HG02678 (cell line): ENCODE measurements around the gene KCNAB2.

Experiments
- ATAC-seq: cut with Tn5 transposase; IDR thresholded peaks from one replicate; pipeline ENCODE4 v1.9.1; 2021; ENCODE audit warnings: mild to moderate bottlenecking, moderate library complexity; ENCODE audit not compliant: unreplicated experiment

Gene KCNAB2

DNA sequence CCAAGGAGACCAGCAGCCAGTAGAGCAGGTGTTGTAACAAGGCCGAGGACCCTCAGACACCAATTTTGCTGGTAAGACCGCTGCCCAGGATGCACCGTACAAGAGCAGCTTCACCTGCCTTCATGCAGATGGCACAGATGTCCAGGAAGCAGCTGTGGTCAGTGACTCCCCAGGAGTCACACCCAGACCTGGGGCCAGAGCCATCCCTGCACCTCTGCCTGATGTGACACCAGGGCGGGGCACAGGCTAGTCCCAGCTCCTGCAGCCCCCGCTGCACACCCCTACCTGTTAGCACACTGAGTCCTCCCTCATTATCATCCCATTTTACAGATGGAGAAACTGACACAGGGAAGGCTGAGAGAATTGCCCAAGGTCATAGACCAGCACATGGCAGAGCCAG, 16.3 kb upstream of the KCNAB2 start:
- ATAC-seq = no peak

DNA sequence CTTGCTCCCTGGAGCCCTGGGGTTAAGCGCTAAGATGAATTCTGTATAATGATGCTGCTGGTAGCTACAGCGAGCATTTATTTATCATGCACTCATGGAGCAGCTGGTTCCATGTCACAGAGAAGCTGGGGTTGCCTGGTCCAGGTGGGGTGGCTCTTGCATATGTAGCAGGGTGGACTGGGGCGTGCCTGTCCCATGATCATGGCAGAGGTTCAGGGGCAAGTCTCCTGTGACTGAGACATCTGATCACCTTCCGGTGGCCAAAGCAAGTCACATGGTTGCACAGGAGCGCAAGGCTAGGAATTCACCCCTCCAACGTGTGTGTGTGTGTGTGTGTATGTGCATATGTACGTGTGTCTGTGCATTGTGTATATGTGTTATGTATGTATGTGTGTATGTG, 15.6 kb upstream of the KCNAB2 start:
- no peak for ATAC-seq

DNA sequence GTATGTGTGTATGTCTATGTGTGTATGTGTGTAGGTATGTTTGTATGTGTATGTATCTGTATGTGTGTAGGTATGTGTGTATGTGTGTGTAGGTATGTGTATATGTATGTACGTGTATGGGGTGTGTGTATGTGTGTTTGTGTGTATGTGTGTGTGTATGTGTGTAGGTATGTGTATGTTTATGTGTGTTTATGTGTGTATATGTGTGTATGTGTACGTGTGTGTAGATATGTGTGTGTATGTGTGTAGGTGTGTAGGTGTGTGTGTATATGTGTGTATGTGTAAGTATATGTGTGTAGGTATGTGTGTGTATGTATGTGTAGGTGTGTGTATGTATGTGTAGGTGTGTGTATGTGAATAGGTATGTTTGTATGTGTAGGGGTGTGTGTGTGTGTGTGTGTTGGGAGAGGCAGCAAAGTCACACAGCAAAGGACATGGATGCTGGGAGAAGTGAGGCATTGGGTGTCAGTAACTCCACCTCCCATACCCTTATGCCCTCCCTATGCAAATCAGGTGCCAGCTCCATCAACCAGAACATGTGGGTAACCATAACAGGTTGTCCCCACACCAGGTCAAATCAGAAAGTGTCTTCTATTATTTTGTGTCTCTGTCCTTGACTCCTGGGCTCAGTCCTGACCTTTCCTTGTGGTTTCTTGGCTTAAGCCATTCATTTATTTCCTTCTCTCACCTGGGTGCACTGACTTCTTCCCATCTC, 15.0 kb upstream of the KCNAB2 start:
- no peak for ATAC-seq

DNA sequence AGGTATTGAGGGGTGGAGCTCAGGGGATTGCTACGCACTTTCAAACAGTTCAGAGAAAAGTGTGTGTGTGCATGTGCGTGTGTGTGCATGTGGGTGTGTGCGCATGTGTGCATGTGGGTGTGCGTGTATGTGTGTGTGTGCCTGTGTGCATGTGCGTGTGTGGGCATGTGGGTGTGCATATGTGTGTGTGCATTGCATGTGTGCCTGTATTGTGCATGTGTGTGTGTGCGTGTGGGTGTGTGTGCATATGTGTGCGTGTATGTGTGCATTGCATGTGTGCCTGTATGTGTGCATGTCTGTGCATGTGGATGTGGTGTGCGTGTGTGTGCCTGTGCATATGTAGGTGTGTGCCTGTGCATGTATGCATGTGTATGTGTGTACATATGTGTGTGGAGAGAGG, 12.6 kb upstream of the KCNAB2 start:
- no peak for ATAC-seq

DNA sequence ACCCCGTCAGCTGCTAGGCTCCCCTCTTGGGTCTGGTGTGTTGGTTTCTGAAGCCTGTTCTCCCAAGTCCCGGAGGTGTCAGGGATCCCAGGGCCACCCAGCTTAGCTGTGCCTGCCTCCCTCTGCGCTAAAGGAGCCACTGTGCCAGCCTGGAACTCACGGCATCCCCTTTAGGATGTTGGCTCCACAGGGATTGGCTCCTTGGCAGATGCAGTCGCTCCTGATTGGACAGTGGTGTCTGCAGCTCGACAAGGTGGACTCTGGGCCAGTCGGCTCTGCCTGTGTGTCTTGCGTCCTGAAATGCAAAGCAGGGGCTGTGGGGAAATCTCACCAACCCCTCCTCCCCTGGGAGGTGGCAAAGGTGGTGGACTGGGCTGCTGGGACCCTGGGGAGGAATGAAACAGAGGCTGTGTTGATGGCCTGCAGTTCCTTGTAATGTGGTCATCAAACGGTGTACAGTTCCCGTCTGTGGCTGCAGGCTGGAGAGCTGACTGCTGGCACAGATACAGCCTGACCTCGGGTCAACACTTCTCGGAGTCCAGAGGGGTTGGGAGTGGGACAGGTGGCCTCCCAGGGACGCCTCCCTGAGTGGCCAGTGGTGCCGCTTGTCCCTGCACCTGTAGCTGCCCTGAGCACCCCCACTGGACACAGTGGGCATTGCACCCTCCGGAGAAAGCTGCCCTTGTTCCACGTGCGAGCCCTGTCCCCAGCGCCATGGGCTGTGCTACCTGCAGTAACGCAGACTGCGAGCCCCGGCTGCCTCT, 11.5 kb upstream of the KCNAB2 start:
- no peak for ATAC-seq

DNA sequence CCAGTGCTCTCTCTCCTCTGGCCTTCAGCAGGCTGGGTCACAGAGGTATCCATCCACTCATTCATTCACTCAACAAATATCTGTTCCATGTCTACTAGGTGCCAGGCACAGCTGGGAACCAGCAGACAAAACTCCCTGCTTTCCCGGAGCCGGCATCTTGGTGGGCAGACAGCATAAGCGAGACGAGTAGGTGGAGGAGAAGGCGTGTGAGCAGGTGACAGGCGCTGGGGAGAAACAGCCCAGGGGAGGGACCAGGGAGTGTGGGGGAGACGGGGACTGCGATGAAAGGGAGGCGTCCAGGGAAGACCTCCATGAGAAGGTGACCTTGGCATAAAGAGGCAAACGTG, 11.0 kb upstream of the KCNAB2 start:
- no peak for ATAC-seq

DNA sequence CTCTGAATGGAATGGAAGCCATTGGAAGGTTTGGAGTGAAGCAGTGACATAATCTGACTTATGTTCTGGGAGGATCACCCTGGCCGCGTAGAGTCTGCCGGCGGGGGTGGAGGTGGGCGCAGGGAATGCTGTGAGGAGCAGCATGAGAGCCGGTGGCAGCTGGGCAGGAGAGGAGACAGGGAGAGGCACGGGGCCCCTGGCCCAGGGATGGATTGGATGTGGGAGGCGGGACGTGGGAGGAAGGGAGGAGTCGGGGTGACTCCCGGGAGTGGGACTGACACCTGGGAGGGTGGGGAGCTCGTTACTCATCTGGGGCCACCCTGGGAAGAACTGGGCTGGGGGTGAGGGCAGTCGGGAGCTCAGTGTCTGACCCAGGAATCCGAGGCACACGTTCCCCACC, 10.4 kb upstream of the KCNAB2 start:
- ATAC-seq = no peak

DNA sequence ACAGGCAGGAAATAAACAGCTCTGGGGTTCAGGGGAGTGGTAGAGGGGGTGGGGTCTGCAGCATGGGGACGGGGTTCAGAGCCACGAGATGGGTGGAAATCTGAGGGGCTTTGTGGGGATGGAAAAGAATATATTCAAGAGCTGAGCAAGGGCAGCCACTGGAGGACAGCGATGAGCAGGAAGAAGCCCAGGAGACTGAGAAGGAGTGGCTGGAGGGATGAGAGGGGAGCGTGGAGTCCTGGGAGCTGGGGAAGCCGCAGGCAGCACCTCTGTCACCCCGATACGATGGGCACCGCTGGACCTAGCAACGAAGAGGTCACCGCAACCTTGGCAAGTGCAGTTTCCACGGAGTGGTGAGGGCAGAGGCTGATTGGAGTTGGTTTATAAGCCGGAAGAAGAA, 10.0 kb upstream of the KCNAB2 start:
- no peak for ATAC-seq

DNA sequence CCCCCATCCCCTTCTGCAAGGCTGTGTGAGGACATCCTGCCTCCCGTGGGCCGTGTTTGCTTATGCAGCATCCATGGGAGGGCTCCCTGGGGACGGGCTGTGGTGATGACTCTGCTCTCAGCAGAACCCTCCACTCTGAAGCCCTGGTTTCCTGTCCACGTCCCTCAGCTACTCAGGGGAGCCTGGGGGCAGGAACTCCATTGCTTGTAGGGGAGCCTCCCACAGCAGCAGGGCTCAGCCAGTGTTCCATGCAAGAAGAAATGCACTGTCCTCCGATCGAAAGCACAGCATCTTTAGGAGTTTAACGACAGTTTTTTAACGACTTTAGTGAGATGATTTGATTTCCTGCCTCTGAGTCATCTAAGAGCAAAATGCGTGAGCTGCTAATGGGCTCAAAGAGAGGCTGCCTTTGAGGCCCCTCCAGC, 8.3 kb upstream of the KCNAB2 start:
- ATAC-seq = peak; percentile 58

DNA sequence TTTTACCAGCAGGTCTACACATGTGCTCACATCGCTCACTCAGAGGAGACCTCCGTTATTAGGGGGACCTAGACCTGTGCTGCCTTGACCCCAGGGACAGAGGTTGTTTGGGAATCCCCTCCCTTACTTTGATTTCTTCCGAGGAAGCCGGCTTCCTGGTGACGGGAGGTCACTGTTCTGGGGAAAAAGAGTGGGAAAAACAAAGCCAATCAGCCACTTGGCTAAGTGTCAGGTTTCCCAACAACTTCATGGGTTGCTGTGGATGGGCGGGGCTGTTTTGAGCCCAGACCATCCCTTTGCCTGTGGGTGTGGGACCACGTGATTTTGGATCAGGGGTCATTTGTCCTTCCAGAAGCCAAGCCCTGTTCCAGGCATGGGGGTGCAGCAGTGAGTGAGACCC, 7.1 kb upstream of the KCNAB2 start:
- no peak for ATAC-seq

DNA sequence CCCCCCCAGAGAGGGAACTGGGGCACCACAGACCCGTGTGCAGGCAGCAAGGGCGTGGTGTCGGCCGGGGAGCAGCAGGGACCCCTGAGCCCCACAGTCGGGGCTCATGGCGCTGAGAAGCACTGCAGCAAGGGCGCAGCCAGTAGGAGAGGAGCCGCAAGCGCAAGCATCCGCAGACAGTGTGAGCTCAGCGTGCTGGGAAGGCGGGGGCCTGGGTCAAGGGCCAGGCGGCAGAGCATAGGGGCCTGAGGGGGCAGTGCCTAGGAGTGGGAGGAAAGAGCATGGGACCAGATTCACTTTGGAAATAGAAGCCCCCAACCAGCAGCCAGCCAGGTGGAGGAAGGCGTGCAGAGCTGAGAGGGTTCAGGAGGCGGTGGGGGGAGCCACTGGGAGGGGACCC, 6.7 kb upstream of the KCNAB2 start:
- no peak for ATAC-seq

DNA sequence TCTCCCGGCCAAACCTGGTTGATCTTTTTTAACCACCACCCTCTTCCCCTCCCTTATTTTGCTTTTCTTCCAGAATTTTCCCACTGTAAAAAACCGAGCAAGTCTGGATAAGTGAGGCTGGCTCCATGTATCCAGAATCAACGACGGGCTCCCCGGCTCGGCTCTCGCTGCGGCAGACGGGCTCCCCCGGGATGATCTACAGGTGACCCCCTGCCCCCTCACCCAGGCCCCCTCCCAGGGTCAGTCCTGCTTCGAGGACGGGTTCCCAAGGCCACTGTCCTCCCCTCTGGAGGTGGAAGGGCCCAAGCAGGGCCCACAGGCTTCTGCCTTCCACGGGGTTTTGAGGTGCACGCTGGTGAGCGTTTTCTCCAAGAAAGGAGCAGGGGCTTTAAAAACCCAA, 5.2 kb upstream of the KCNAB2 start:
- no peak for ATAC-seq

DNA sequence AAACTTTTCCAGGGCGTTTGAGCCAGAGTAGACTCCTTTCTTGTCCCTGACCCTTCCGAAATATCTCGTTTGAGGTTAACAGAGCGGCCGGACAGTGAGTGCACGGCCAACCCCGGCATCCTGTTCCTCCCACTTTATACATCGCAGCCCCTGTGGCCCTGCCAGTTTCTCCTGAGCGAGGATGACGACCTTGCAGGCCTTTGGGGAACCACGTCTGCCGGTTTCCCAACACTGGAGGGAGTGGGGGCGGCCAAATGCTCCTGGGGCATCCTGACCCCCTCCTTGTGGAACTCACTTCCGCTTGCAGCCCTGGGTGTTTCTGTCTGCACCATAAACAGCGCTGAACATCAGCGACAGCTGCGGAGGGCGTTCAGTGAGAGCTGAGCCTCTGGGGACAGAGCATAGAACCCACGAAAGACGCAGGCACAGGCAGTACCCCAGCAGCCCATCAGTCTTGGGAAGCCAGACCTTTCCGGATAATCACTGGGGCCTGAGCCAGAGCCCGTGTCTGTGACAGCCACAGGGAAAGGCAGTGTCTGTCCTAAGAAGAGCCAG, 4.8 kb upstream of the KCNAB2 start:
- no peak for ATAC-seq

DNA sequence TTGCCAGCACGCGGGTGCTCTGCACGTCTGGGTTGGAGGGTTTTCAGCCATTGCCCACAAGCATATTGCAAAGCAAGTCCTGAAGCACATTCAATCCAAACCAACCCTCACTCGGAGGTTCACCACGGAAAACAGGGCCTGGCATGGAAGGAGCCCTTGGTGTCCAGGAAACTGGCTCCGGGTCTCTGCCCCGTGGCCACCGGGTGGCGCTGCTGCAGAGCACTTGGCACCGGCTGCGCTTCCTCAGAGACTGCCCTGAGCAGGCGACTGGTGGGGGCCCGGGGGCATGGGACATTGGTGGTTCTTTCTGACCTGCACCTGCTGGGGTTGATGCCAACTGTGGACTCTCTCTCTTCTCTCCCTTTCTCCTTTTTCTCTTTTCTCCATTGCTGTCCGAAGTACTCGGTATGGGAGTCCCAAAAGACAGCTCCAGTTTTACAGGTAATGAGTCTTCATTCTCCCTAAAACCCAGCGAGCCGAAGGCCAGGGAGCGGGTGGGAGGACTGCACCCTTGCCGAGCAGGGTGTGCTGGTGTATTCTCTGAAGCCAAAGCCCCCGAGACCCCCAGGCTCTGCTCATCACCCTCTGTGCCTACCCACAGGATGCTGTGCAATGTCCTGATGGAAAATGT, 4.1 kb upstream of the KCNAB2 start:
- ATAC-seq = no peak

DNA sequence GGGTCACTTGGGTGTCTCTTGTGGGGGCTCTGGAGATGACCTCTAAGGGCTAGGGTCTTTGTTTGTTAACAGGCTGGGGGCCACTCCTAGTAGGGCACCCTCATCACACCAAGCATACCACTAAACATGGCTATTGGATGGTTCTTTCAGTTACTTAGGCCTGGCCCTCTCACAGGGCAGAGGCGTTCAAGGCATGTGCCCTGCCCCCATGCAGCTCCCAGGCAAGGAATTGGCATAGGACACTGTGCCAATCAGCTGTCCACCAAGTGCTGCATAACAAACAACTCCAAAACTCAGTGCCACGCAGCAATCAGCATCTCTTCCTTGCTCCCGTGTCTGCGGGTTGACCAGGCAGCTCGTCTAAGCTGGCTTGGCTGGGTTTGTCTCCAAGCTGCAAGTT, 2.1 kb upstream of the KCNAB2 start:
- ATAC-seq = no peak

DNA sequence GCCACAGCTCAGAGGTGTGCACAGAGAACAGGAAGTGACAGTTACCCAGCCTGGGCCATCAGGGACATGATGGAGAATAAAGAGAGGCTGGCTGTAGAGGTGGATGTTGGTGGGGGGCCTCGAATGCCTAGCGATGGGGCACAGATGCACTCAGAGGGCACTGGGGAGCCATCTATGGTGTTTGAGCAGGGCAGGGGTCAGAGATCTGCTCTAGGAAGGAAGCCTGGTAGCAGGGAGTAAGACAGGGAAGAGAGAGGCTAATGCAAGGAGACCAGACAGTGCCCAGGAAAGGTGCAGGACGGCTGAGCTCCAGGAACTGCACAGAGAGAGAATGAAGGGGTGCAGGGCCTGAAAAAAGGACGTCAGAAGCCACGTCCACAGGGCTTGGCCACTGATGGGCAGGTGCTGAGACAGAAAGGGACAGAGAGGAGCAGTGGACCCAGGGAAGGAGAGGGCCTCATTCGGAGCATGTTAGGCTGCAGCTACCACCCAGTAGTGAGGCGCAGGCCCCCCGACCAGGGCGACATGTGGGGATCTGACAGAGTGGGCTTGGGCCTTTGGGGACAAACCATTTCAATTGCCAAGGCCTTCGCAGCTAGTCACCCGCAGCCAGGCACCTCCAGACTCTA, 1.1 kb upstream of the KCNAB2 start:
- no peak for ATAC-seq

DNA sequence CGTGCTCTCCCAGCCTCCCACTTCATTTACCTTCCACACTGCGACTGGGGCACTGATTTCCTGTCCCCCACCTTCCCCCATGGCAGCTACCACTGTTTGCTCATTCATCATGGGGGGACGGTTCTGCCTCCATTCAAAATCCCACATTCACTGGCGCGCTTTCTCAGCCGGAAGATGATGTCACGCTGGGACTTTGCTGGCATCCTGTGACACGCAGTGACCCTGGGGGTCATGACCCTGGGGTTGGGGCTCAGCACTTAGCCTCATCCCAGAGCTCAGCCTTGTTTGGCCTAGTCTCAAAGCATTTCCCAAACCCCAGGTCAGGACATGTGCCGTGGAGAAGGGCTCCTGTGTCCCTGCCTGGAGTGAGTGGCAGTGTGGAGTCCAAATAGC, 582 bp upstream of the KCNAB2 start:
- no peak for ATAC-seq

DNA sequence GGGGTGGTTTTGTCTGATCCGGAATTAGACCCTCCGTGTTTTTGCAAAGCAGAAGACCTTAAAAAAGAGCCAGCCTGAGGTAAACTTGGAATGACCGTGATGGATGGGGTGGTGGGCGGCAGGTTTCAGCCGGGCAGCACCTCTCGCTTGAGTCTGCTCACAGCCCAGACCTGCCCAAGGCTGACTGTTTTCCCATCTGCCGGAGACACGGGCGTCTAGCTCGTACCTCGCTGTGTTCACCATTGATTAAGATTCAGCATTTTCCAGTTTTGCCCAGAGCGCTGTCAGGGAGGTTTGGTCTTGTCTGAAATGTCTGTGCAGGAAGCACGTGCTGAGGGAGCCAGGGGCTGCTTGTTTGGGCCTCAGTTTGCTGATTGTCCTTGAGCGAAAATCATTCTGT, 591 bp downstream of the KCNAB2 start:
- ATAC-seq = no peak

DNA sequence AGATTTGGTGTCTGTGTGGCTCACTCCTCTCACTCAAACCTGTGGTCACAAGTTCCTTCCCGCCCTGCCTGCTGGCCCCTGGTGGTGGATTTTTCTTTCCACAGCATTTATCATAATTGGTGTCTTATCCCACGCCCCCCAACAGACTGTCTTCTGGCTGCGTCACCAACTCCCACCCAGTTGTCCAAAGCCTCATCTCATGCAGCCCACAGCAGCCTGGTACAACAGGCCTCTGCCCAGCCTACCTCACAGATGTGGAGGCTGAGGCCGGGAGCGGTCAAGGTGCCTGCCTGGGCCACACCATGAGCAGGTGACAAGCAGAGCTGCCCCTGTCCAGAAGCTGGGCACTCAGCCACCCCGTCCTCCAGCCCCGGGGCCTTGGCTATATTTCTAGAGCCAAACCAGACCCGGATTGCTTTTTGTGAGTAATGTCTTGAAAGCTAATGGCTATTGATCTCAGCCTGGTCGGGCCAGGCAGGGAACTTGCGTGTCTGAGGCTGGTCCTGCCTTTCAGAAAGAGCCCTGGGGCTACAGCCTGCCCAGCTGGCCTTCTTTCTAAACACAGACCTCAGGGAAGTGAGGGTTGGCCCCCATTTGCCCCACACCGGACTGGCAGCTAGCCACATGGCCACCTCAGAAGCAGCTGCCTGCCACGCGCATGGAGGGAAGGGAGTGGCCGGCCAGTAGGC, 2.6 kb downstream of the KCNAB2 start:
- no peak for ATAC-seq

DNA sequence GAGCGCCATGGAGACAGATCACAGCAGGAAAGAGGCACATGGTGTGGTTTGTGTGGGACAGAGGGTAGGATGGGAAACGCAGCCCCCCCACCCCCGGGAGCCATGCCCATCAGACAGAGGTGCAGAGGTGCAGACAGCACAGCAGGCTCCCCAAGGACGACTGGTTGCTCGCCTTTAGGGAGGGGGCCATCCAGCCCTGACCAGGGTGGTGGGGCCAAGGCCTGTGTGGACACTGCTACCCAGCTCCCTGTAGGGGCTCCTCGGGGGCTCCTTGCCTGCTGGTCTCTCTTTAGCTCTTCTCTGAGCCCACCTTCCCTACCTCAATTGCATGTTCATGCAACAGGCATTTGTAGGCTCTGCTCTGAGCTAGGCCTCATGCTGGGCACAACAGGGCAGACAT, 3.7 kb downstream of the KCNAB2 start:
- ATAC-seq = no peak

DNA sequence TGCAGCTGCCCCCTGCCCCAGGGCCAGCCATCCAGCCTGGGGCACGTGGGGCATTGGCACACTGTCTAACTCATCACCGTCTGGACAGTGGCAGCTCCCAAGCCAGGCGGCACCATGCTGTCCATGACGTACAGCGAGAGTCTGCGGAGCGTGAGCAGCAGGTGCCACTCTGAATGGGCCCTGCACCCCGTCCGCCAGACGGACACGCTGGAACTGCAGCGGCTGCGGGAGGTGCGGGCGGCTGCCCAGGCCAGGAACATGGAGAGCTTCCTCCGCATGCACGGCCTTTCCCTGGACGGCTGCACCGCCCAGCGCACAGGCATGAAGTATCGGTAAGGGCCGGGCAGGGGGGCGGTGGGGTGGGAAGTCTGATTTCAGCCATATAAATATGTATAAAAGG, 5.7 kb downstream of the KCNAB2 start:
- ATAC-seq = no peak
